ENCODE measurements around the gene RILPL1. TPM values are rescaled to one million over a fixed set of nuclear protein-coding genes. Genes with fewer than 3 reads are reported as not detected.
"Not testable (repeated sequence)": the region's sequence is repeated elsewhere in the genome, so short reads cannot be mapped to it uniquely, and the experiment has no call there.

The RILPL1 gene
- total RNA-seq, 4 donors from 2014 or later = 2.9 to 32.3 (median 18.4) TPM

DNA sequence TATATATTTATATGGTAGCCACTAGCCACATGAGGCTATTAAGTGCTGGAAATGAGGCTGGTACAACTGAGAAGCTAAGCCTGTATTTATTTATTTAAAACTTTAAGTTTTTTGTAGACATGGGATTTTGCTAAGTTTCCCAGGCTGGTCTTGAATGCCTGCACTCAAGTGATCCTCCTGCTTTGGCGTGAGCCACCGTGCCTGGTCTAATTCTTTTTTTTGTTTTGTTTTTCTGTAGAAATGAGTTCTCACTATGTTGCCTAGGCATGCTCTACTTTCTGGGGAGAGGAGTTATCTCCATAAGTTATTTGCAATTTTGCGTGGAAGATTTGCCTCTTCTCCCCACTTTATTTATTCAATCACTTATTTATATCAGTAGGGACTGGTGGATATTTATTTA, 80.4 kb downstream of the RILPL1 start:
- H3K36me3 ChIP-seq = no peaks in the 10 kb centered on the region
- H3K27me3 ChIP-seq = no peaks in the 10 kb centered on the region
- no peak for TF ChIP-seq POLR2A (IDR thresholded peaks at IDR 0.05)
- TF ChIP-seq, protein P1, sequence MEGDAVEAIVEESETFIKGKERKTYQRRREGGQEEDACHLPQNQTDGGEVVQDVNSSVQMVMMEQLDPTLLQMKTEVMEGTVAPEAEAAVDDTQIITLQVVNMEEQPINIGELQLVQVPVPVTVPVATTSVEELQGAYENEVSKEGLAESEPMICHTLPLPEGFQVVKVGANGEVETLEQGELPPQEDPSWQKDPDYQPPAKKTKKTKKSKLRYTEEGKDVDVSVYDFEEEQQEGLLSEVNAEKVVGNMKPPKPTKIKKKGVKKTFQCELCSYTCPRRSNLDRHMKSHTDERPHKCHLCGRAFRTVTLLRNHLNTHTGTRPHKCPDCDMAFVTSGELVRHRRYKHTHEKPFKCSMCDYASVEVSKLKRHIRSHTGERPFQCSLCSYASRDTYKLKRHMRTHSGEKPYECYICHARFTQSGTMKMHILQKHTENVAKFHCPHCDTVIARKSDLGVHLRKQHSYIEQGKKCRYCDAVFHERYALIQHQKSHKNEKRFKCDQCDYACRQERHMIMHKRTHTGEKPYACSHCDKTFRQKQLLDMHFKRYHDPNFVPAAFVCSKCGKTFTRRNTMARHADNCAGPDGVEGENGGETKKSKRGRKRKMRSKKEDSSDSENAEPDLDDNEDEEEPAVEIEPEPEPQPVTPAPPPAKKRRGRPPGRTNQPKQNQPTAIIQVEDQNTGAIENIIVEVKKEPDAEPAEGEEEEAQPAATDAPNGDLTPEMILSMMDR (IDR thresholded peaks at IDR 0.05) = no peak
- no peaks in the 10 kb centered on the region for H3K4me1 ChIP-seq
- intact Hi-C loops (cut with DNase I; ENCODE audit: low total_unique reads) = no loop called here
- H3K27ac ChIP-seq = no peak overlapping the region
- H3K4me3 ChIP-seq = no peak overlapping the region
- no peak for DNase-seq
- H3K9me3 ChIP-seq = no peaks in the 10 kb centered on the region

DNA sequence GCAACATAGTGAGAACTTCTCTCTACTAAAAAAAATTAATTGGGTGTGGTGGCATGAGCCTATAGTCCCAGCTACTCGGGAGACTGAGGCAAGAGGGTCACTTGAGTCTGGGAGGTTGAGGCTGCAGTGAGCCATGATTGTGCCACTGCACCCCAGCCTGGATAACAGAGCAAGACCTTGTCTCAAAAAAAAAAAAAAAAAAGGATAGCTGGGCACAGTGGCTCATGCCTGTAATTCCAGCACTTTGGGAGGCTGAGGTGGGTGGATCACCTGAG, 81.3 kb downstream of the RILPL1 start:
- DNase-seq; intact Hi-C loops (cut with DNase I; ENCODE audit: low total_unique reads); H3K4me3 ChIP-seq; H3K9me3 ChIP-seq; H3K4me1 ChIP-seq; H3K27me3 ChIP-seq; H3K27ac ChIP-seq; H3K36me3 ChIP-seq: not testable (repeated sequence)

DNA sequence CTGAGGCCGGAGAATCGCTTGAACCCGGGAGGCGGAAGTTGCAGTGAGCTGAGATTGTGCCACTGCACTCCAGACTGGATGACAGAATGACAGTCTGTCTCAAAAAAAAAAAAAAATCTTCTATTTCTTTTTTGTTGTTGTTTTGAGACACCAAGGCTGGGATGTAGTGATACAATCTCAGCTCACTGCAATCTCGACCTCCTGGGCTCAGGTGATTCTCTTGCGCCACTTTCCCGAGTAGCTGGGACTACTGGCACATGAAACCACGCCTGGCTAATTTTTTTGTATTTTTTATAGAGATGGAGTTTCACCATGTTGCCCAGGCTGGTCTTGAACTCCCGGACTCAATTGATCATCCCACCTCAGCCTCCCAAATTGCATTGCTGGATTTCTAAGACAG, 82.9 kb downstream of the RILPL1 start:
- intact Hi-C loops (cut with DNase I; ENCODE audit: low total_unique reads) = no loop called here
- Histone ChIP-seq H3K9me3 (no peaks in the 10 kb centered on the region), H3K27ac (no peak overlapping the region), H3K4me1 (peaks cover 4 to 6% of the 10 kb centered on the region in 2 donors), H3K4me3 (no peak overlapping the region), H3K27me3 (no peaks in the 10 kb centered on the region), H3K36me3 (no peaks in the 10 kb centered on the region)
- DNase-seq = no peak
- TF ChIP-seq POLR2A (IDR thresholded peaks at IDR 0.05) = no peak
- TF ChIP-seq, protein P1 (IDR thresholded peaks at IDR 0.05) = no peak

DNA sequence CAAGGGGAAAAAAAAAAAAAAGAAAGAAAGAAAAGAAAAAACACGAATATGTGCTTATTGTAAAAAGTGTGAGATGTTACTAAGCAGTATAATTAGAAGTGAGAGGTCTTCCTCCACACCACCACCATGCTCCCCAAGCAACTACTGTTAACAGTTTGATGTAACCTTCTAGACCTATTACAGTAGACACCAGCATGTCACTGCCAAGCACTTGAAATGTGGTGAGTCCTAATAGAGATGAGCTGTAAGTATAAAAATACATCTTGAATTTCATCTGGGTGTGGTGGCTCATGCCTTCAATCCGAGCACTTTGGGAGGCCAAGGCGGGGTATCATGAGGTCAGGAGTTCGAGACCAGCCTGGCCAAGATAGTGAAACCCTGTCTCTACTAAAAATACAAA, 83.7 kb downstream of the RILPL1 start:
- H3K9me3 ChIP-seq = no peaks in the 10 kb centered on the region
- TF ChIP-seq, protein P1 (IDR thresholded peaks at IDR 0.05) = no peak
- no peak for TF ChIP-seq POLR2A (IDR thresholded peaks at IDR 0.05)
- peaks cover 4 to 6% of the 10 kb centered on the region in 2 donors for H3K4me1 ChIP-seq
- H3K27ac ChIP-seq = no peak overlapping the region
- H3K27me3 ChIP-seq = no peaks in the 10 kb centered on the region
- H3K4me3 ChIP-seq = no peak overlapping the region
- no peaks in the 10 kb centered on the region for H3K36me3 ChIP-seq
- intact Hi-C loops (cut with DNase I; ENCODE audit: low total_unique reads) = no loop called here
- no peak for DNase-seq

GRCh38 chr12:123449249-123449733, 84.2 kb downstream of the RILPL1 start:
- no peak overlapping the region for H3K4me3 ChIP-seq
- DNase-seq = no peak
- no peaks in the 10 kb centered on the region for H3K27me3 ChIP-seq
- H3K9me3 ChIP-seq = no peaks in the 10 kb centered on the region
- H3K4me1 ChIP-seq = peaks cover 4 to 6% of the 10 kb centered on the region in 2 donors
- H3K36me3 ChIP-seq = no peaks in the 10 kb centered on the region
- intact Hi-C loops (cut with DNase I; ENCODE audit: low total_unique reads) = no loop called here
- no peak overlapping the region for H3K27ac ChIP-seq
- TF ChIP-seq POLR2A (IDR thresholded peaks at IDR 0.05) = no peak
- TF ChIP-seq, protein P1 (IDR thresholded peaks at IDR 0.05) = no peak

DNA sequence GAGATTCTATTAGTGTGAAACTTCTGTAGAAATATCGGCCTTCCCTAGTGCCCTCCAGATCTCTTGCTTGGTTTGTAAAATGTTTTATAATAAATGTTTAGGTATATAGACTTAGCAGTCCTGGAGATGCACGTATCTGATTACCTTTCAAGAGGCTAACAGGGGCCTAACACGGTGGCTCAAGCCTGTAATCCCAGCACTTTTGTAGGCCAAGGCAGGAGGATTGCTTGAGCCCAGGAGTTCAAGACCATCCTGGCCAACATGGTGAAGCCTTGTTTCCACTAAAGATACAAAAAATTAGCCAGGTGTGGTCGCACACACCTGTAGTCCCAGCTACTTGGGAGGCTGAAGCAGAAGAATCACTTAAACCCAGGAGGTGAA, 87.2 kb downstream of the RILPL1 start:
- intact Hi-C loops (cut with DNase I; ENCODE audit: low total_unique reads) = no loop called here
- no peak for DNase-seq
- TF ChIP-seq POLR2A (IDR thresholded peaks at IDR 0.05) = no peak
- TF ChIP-seq, protein P1 (IDR thresholded peaks at IDR 0.05) = no peak
- Histone ChIP-seq H3K27me3 (no peaks in the 10 kb centered on the region), H3K4me1 (peaks cover 4 to 6% of the 10 kb centered on the region in 2 donors), H3K27ac (peak overlapping the region; percentile 80 to 89), H3K4me3 (no peak overlapping the region), H3K36me3 (no peaks in the 10 kb centered on the region), H3K9me3 (no peaks in the 10 kb centered on the region)

Measured in uterus (tissue), 4 donors.